ENCODE data around the gene GRIK3. TPM values are rescaled to one million over a fixed set of nuclear protein-coding genes. Genes with fewer than 3 reads are reported as not detected.

GRIK3 gene
- polyA plus RNA-seq, 1 donor (not counting 4 experiments of a cell fraction or from before 2014, with no cell fraction given) = not detected

- Histone ChIP-seq H3K4me2 (ENCODE audit: control insufficient read depth, extremely low read depth, insufficient read depth, low read depth, low read length) (no peak overlapping the region), H3K4me3 (ENCODE audit: control insufficient read depth in 2 of 3, extremely low read depth in 1 of 3, insufficient read depth in 2 of 3, low read depth in 1 of 3, low read length in 3 of 3) (no peak overlapping the region), H3K27ac (ENCODE audit: control insufficient read depth, insufficient read depth, low read length) (no peak overlapping the region), H3K9me1 (ENCODE audit: control insufficient read depth, extremely low read depth, insufficient read depth, low read length) (no peaks in the 10 kb centered on the region), H3K9me3 (ENCODE audit: control insufficient read depth, low read depth, low read length) (no peaks in the 10 kb centered on the region), H3K4me1 (ENCODE audit: control insufficient read depth, extremely low read depth, insufficient read depth, low read length) (no peaks in the 10 kb centered on the region), H3K79me2 (ENCODE audit: control insufficient read depth, insufficient read depth, low read length) (no peaks in the 10 kb centered on the region), H3K9ac (ENCODE audit: control insufficient read depth, extremely low read depth, insufficient read depth, low read length) (no peak overlapping the region), H4K20me1 (ENCODE audit: control insufficient read depth, extremely low read depth, insufficient read depth, low read length) (no peaks in the 10 kb centered on the region), H3K27me3 (ENCODE audit: control insufficient read depth, extremely low read depth, insufficient read depth, low read length) (no peaks in the 10 kb centered on the region), H2AFZ (ENCODE audit: control insufficient read depth, low read length) (no peak overlapping the region), H3K36me3 (ENCODE audit: control insufficient read depth in 2 of 2, extremely low read depth in 1 of 2, insufficient read depth in 2 of 2, low read length in 2 of 2) (no peaks in the 10 kb centered on the region)
- DNase-seq (ENCODE audit: low read depth, low spot score) (no peak), FAIRE-seq (no peak)
- dilution Hi-C loops (cut with MboI; ENCODE audit: extremely low pct_ligation_motif_present, low sequenced_read_pairs) = no loop called here
- TF ChIP-seq EZH2 (IDR thresholded peaks at IDR 0.05; ENCODE audit: low read length) (no peak), CTCF (optimal IDR thresholded peaks at IDR 0.05 in 1 of 3, IDR thresholded peaks at IDR 0.05 in 1 of 3, conservative IDR thresholded peaks at IDR 0.05 in 1 of 3; ENCODE audit: extremely low read depth in 1 of 3, insufficient read depth in 2 of 3, low read length in 3 of 3) (no peak)
Observed at GRCh38 chr1:36874271-36875060, 159.8 kb downstream of the GRIK3 start.

- Histone ChIP-seq H3K4me1 (ENCODE audit: control insufficient read depth, extremely low read depth, insufficient read depth, low read length) (no peaks in the 10 kb centered on the region), H3K9ac (ENCODE audit: control insufficient read depth, extremely low read depth, insufficient read depth, low read length) (no peak overlapping the region), H3K4me2 (ENCODE audit: control insufficient read depth, extremely low read depth, insufficient read depth, low read depth, low read length) (no peak overlapping the region), H3K79me2 (ENCODE audit: control insufficient read depth, insufficient read depth, low read length) (no peaks in the 10 kb centered on the region), H3K4me3 (ENCODE audit: control insufficient read depth in 2 of 3, extremely low read depth in 1 of 3, insufficient read depth in 2 of 3, low read depth in 1 of 3, low read length in 3 of 3) (no peak overlapping the region), H3K9me3 (ENCODE audit: control insufficient read depth, low read depth, low read length) (no peaks in the 10 kb centered on the region), H3K36me3 (ENCODE audit: control insufficient read depth in 2 of 2, extremely low read depth in 1 of 2, insufficient read depth in 2 of 2, low read length in 2 of 2) (no peaks in the 10 kb centered on the region), H3K9me1 (ENCODE audit: control insufficient read depth, extremely low read depth, insufficient read depth, low read length) (no peaks in the 10 kb centered on the region), H4K20me1 (ENCODE audit: control insufficient read depth, extremely low read depth, insufficient read depth, low read length) (no peaks in the 10 kb centered on the region), H3K27ac (ENCODE audit: control insufficient read depth, insufficient read depth, low read length) (no peak overlapping the region), H2AFZ (ENCODE audit: control insufficient read depth, low read length) (no peak overlapping the region), H3K27me3 (ENCODE audit: control insufficient read depth, extremely low read depth, insufficient read depth, low read length) (no peaks in the 10 kb centered on the region)
- dilution Hi-C loops (cut with MboI; ENCODE audit: extremely low pct_ligation_motif_present, low sequenced_read_pairs) = no loop called here
- TF ChIP-seq EZH2 (IDR thresholded peaks at IDR 0.05; ENCODE audit: low read length) (no peak), CTCF (optimal IDR thresholded peaks at IDR 0.05 in 1 of 3, IDR thresholded peaks at IDR 0.05 in 1 of 3, conservative IDR thresholded peaks at IDR 0.05 in 1 of 3; ENCODE audit: extremely low read depth in 1 of 3, insufficient read depth in 2 of 3, low read length in 3 of 3) (no peak)
- DNase-seq (ENCODE audit: low read depth, low spot score) (no peak), FAIRE-seq (no peak)
Observed at GRCh38 chr1:36872858-36873257, 161.5 kb downstream of the GRIK3 start.
